Thoracic aorta (tissue), 2 donors: ENCODE data around the gene MAPK11. TPM values are rescaled to one million over a fixed set of nuclear protein-coding genes. Genes with fewer than 3 reads are reported as not detected.

Source experiments
- ATAC-seq: fragments of 150-250 bp; one replicate; pipeline ENCODE4 v1.8.0; 2017; ENCODE audit warnings: low read depth; ENCODE audit not compliant: insufficient number of reproducible peaks, low FRiP score
- DNase-seq: peaks from one replicate; pipeline ENCODE4 v3.0.0-alpha.2; 2020; ENCODE audit warnings: low spot score
- H3K27ac ChIP-seq, 2 donors: fragments of 200-600 bp; sonication (generic); 1 replicate in 1 of 2; 2 replicates in 1 of 2; pipeline ENCODE4 v1.5.1; 2016; ENCODE audit warnings: mild to moderate bottlenecking in 2 of 2, moderate library complexity in 2 of 2
- H3K27me3 ChIP-seq: fragments of 200-600 bp; sonication (generic); replicated peaks from 2 replicates; pipeline ENCODE4 v1.6.0; 2016; ENCODE audit warnings: mild to moderate bottlenecking; ENCODE audit not compliant: insufficient read depth
- H3K36me3 ChIP-seq: fragments of 200-600 bp; sonication (generic); one replicate; pipeline ENCODE4 v1.5.1; 2016
- H3K4me1 ChIP-seq, 2 donors: fragments of 200-600 bp; sonication (generic); 1 replicate in 1 of 2; 2 replicates in 1 of 2; pipeline versions ENCODE4 v1.5.1 to v1.6.0; 2016; ENCODE audit warnings: low read depth in 2 of 2, mild to moderate bottlenecking in 1 of 2; ENCODE audit not compliant: control insufficient read depth in 1 of 2
- H3K4me3 ChIP-seq: fragments of 200-600 bp; sonication (generic); 2 replicates; pipeline ENCODE4 v1.5.1; 2016; ENCODE audit warnings: mild to moderate bottlenecking
- H3K9me3 ChIP-seq: fragments of 200-600 bp; sonication (generic); 2 replicates; pipeline ENCODE4 v1.5.1; 2016
- total RNA-seq, 2 donors: library from RNA; depleted of rRNA; stranded (reverse); fragments of >200 nt; gene quantifications; one replicate each; pipeline versions ENCODE4 v1.1.0 to v1.2.3, GENCODE V29; 2016
- TF ChIP-seq, protein P1 (sequence below): fragments of 200-600 bp; sonication (generic); IDR thresholded peaks from one replicate; pipeline ENCODE4 v1.5.1; 2019; ENCODE audit warnings: antibody characterized with exemption

The MAPK11 gene
- total RNA-seq, 2 donors from 2014 or later: 5.8 to 8.8 TPM

DNA sequence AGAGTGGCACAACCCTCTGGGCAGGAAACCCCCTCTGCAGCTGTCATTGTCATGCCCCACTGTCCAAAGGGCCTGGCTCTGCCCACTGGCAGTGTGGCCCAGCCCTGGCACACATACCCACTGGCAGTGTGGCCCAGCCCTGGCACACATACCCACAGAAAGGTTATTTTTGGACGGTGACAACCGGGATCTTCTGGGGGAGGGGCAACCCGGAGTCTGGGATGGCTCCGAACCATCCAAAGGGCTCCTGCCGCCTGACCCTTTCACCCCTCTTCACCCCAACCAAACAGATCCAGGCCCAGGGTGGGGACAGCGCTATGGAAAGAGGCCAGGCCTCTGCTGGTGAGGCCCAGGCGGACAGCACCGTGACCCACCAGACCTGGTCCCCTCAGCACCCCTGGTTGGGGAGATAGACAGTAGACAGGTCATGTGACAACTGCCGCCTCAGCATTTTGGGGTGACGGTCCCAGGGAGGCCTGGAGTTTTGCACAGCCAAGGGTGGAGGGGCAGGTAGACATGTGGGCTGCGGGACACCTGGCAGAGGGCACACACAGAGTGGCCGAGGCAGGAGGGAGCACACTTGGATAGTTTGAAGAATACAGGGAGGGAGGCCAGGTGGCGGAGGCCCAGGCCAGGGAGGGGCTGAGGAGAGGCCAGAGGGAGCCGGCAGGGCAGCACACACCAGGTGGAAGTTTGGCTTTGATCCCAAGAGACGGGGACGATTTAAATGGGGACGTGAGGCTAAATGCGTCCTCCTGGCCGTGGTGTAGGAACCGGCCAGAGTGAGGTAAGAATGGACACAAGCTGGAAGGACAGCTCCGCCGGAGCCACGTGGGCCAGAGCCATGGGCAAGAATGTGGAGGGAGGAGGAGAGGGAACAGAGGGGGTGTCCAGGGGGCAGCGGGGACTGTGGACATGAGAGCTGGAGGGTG is 11.6 kb downstream of the MAPK11 start:
- TF ChIP-seq, protein P1, sequence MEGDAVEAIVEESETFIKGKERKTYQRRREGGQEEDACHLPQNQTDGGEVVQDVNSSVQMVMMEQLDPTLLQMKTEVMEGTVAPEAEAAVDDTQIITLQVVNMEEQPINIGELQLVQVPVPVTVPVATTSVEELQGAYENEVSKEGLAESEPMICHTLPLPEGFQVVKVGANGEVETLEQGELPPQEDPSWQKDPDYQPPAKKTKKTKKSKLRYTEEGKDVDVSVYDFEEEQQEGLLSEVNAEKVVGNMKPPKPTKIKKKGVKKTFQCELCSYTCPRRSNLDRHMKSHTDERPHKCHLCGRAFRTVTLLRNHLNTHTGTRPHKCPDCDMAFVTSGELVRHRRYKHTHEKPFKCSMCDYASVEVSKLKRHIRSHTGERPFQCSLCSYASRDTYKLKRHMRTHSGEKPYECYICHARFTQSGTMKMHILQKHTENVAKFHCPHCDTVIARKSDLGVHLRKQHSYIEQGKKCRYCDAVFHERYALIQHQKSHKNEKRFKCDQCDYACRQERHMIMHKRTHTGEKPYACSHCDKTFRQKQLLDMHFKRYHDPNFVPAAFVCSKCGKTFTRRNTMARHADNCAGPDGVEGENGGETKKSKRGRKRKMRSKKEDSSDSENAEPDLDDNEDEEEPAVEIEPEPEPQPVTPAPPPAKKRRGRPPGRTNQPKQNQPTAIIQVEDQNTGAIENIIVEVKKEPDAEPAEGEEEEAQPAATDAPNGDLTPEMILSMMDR: no peak
- Histone ChIP-seq H3K27me3 (peaks cover 7% of the 10 kb centered on the region), H3K4me1 (peaks cover 11 to 14% of the 10 kb centered on the region in 2 donors), H3K4me3 (no peak overlapping the region), H3K9me3 (no peaks in the 10 kb centered on the region), H3K36me3 (no peaks in the 10 kb centered on the region), H3K27ac (no peak overlapping the region)
- ATAC-seq: no peak
- DNase-seq: no peak

DNA sequence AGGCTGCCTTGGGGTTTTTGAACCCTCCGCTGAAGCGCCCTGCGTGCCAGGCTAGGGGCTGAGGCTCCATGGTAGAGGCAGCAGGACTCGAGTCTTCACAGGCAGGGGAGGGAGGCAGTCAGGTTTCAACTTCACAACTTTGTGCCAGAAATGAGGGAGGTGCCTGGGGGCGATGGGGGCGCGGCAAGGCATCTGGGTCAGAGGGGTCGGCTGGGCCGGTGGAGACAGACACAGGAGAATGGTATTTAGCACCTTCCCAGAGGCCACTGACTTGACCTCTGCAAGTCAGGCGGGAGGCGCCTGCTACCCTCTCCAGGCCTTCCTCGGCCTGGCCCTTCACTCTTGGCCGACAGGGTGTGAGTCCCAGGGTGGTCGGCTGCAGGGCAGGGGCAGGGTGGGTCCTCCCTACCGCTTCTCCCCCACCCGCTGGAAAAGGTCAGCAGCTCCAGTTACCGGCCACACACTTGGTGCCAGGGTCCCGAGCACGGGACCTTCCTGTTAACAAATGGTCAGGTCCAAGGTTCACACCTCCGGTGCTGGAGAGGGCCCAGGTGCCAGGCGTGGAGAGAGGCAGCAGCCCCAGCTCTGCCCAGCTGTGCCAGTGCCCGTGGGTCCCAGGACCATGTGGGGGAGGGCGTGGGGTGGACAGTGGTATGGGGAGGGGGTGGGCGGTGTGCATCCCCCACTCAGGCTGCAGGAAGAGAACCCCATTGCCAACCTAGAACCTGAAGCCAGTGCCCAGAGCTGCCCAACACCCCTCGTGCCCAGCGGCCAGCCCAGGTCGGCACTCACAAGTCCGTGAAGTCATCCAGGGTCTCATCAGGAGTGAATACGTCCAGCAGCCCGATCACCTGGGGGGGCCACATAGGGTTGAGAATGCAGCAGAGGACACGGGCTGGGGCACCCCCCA is 12.5 kb downstream of the MAPK11 start:
- DNase-seq: no peak
- Histone ChIP-seq H3K27me3 (peaks cover 7% of the 10 kb centered on the region), H3K27ac (no peak overlapping the region), H3K9me3 (no peaks in the 10 kb centered on the region), H3K36me3 (no peaks in the 10 kb centered on the region), H3K4me3 (no peak overlapping the region), H3K4me1 (peaks cover 11 to 14% of the 10 kb centered on the region in 2 donors)
- ATAC-seq: no peak
- TF ChIP-seq, protein P1: no peak

DNA sequence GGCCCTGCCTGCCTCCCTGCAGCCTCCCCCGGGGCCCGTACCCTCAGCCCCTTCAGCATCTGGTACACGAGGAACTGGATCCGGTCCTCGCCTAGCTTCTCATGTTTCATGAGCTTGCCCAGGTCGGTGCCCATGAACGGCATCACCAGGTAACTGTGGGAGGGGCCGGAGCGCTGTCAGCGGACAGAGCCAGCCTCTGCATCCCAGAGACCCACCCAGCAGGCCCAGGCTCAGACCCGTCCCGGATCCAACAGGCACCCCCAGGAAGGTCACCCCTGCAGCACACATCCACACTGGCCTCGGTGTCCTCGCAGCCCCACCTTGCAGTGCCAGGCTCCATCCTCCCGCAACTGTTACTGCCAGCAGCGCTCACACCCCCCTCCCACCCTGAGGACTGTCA is 13.1 kb downstream of the MAPK11 start:
- Histone ChIP-seq H3K4me1 (peaks cover 10 to 14% of the 10 kb centered on the region in 2 donors), H3K9me3 (no peaks in the 10 kb centered on the region), H3K4me3 (no peak overlapping the region), H3K27me3 (peaks cover under 1% of the 10 kb centered on the region), H3K27ac (no peak overlapping the region), H3K36me3 (no peaks in the 10 kb centered on the region)
- ATAC-seq: no peak
- TF ChIP-seq, protein P1: no peak
- no peak for DNase-seq

- Histone ChIP-seq H3K27me3 (no peaks in the 10 kb centered on the region), H3K27ac (no peak overlapping the region), H3K36me3 (no peaks in the 10 kb centered on the region), H3K4me1 (peaks cover 8 to 20% of the 10 kb centered on the region in 2 donors), H3K9me3 (no peaks in the 10 kb centered on the region), H3K4me3 (no peak overlapping the region)
- TF ChIP-seq, protein P1: no peak
- no peak for DNase-seq
- ATAC-seq: no peak
Observed at GRCh38 chr22:50256258-50256862, 13.8 kb downstream of the MAPK11 start.
